ENCODE measurements around the gene PTPRD.

GRCh38 chr9:9605681-9606080 is 1007.1 kb downstream of the PTPRD start:
- TF ChIP-seq CTCF (conservative IDR thresholded peaks at IDR 0.05; ENCODE audit: low read depth, low read length) = no peak
- TF ChIP-seq EZH2 (IDR thresholded peaks at IDR 0.05; ENCODE audit: borderline replicate concordance, low read depth, low read length, poor library complexity, severe bottlenecking) = no peak
